ENCODE data around the gene TNFRSF14.

The TNFRSF14 gene

DNA sequence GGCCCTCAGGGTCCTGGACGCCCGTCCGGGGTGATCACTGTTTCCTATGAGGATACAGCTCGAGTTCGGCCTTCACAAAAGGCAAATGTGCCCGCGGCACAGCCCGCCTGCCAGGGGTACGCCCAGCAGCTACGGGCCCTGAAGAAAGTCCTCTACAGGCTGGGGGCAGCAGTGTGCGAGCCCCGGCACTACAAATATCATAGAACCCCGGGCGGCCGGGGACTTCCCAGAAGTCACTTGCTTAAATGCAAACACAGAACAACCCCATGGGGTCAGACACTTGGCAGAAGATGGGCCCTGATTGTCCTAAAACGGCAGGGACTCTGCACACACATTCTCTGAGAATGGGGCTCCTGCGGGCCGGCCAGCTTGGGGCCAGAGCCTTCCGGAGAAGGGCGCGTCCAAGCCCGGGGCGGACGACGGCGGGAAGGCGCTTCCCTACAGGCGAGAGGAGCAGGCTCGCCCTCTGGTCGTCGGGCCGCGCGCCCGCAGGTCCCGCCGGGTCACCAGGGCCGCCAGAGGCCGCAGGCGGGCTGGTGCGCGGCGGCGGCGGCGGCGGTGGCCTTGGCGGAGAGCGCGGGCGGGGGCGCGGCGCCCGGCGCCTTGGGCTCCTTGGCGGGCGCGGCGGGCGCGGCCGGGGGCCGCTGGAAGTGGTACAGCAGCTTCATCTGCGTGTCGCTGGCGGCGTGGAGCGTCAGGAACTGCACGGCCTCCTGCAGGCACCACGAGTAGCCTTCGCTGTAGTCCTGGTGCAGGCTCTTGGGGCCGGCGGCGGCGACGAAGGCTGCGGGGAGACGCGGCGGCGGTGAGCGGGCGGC, 27.0 kb upstream of the TNFRSF14 start:
- TF ChIP-seq ZFX (IDR thresholded peaks at IDR 0.05; ENCODE audit: borderline replicate concordance): no peak
- TF ChIP-seq, protein P1, sequence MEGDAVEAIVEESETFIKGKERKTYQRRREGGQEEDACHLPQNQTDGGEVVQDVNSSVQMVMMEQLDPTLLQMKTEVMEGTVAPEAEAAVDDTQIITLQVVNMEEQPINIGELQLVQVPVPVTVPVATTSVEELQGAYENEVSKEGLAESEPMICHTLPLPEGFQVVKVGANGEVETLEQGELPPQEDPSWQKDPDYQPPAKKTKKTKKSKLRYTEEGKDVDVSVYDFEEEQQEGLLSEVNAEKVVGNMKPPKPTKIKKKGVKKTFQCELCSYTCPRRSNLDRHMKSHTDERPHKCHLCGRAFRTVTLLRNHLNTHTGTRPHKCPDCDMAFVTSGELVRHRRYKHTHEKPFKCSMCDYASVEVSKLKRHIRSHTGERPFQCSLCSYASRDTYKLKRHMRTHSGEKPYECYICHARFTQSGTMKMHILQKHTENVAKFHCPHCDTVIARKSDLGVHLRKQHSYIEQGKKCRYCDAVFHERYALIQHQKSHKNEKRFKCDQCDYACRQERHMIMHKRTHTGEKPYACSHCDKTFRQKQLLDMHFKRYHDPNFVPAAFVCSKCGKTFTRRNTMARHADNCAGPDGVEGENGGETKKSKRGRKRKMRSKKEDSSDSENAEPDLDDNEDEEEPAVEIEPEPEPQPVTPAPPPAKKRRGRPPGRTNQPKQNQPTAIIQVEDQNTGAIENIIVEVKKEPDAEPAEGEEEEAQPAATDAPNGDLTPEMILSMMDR (IDR thresholded peaks at IDR 0.05): peak; percentile 46; the same call in 1 of the 2 replicates
- H3K27ac ChIP-seq: no peak overlapping the region

DNA sequence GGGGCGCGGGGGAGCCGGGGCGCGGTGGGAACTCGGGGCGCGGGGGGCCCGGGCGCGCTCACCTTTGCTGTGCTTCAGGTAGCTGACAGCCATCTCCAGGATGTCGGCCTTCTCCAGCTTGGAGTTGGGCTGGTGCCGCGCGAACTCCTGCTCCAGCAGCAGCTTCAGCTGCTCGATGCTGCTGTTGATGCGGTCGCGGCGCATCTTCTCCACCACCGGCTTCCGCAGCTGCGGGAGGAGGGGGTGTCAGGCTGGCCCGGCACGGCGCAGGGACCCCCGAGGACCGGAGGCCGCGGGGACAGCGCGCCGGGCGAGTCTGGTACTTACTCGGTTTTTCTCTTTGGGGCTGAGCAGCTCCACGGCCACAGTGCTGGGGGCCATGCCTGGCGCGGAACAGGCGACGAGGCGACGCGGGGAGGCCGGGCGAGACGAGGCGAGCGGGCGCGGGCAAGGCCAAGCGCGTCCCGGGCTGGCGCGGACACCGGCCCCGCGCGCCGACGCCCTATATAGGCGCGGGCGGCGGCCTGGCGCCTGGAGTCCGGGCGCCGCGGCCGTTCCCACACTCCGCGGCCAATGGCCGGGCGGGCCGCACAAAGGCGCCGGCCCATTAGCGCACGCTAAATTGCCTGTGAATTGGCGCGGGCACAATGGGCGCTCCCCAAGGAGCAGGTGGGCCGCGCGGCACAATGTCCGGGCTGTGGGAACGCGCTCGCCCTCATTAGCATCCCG, 26.2 kb upstream of the TNFRSF14 start, which contains the start of gene HES5:
Gene HES5, minus strand, starts transcription at position 480 of the 729 bp plus-strand sequence. Its CDS starts 99 bp downstream, at position 381.
- no peak within 1 kb of the TSS for H3K27ac ChIP-seq
- no peak for TF ChIP-seq ZFX (IDR thresholded peaks at IDR 0.05; ENCODE audit: borderline replicate concordance)
- TF ChIP-seq, protein P1 (IDR thresholded peaks at IDR 0.05): no peak

DNA sequence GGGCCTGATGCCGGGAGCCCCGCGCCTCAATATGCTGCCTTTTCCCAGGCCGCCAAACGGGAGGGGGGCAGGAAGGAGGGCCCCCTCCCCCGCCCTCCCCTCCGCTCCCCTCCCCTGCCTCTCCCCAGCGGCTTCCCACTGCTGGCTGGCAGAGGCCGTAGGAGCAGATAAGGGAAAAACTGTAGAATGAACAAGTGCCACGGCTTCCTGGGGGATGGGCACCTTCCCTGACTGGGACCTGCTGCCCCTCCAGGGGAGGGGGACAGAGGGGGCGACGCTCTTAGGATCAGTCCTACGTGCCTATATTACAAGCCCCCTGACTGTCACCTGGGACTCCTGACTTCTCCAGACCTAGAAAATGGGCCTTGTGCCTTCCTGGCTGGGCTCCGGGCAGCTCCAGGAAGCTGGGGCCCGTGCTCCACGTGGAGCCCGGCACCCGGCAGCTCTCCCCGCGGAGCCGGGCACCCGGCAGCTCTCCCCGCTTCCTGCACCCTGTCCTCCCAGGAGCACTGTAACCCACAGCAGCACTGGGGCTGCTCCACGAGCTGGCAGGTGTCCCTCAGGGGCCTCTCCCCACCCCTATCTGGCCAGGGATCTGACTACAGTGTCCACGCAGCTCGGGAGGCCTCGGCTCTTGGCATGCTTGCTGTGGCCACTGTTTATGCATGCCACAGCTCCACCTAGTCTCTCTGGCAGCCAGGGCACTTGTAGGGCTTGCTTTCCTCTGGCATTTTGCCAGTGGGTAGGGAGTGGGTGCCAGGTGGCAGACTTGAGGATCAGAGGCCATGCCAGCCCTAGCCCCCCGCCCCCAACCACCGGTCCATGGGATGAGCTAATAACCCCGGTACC, 25.4 kb upstream of the TNFRSF14 start:
- TF ChIP-seq, protein P1 (IDR thresholded peaks at IDR 0.05): no peak
- TF ChIP-seq ZFX (IDR thresholded peaks at IDR 0.05; ENCODE audit: borderline replicate concordance): no peak
- H3K27ac ChIP-seq: no peak overlapping the region

DNA sequence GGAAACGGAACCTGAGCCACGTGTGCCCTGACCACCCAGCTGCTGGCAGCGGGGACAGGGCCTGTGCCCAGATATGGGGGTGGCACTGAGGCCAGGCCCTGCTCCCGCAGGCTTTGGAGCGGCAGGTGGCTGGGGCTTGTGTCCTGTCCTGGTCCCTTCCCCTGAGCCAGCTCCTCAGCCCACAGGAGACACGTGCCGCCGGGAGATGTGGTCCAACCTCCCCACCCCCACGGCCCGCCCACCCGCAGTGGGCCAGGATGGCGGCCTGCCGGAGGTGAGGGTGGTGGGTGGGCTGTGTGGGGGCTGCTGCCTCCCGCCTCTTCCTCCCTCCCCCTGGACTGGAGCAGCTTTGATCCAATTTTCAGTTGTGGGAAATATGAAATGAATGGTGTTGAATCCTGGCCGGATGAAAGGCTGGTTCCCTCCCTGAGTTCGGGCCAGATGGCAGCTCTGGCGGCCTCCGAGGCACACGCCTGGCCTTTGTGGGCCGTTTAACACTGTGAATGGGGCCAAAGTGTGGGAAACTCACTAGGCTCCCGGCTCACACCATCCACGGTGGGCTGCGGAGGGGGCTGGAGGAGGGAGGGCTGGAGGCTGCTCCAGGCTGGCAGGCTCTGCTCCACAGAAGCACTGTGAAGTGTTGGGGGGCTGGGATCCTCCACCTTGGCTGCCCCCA, 23.5 kb upstream of the TNFRSF14 start:
- no peak overlapping the region for H3K27ac ChIP-seq
- TF ChIP-seq, protein P1 (IDR thresholded peaks at IDR 0.05): no peak
- no peak for TF ChIP-seq ZFX (IDR thresholded peaks at IDR 0.05; ENCODE audit: borderline replicate concordance)

DNA sequence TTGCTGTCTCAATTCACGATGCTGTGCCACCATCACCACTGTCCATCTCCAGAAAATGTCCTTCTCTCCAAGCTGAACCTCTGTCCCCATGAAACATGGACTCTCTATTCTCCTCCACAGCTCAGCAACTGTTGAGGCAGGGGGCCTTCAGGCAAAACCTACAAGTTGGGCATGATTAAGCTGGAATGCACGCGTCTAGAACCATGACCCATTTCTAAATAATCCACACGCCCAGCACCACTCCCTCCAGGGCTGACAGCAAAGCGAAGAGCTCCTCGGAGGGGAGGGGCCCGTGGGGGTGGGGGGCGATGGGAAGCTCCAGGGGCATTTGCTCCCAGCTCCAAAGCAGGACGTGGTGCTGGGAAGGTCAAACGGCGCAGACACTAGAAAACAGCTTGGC, 22.8 kb upstream of the TNFRSF14 start:
- TF ChIP-seq ZFX (IDR thresholded peaks at IDR 0.05; ENCODE audit: borderline replicate concordance): no peak
- TF ChIP-seq, protein P1 (IDR thresholded peaks at IDR 0.05): no peak
- H3K27ac ChIP-seq: no peak overlapping the region

DNA sequence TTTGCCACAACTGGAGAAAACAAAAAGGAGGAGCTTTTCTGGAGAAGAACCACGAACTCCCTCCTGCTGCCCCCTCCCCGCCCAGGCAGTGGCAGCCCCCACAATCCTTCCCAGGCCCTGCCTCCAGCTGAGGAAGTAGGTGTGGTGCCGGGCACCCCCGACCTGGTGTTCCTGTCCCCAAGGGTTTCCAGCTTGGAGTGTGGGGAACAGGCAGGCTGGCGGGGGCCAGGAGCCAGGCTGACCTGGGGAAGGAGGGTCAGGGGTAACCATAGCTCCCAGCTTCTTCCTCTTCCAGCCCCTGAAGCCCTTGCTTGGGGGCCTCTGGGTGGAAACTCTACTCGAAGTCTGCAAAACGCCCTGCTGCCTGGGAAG, 21.9 kb upstream of the TNFRSF14 start:
- no peak overlapping the region for H3K27ac ChIP-seq
- TF ChIP-seq, protein P1 (IDR thresholded peaks at IDR 0.05): no peak
- TF ChIP-seq ZFX (IDR thresholded peaks at IDR 0.05; ENCODE audit: borderline replicate concordance): no peak

Measured in 22Rv1 (cell line).